ENCODE data around the gene ZC3H4.
"Not testable (repeated sequence)": the region's sequence is repeated elsewhere in the genome, so short reads cannot be mapped to it uniquely, and the experiment has no call there.

The ZC3H4 gene

GRCh38 chr19:47050562-47050961, 63.0 kb downstream of the ZC3H4 start:
- DNase-seq, result not testable (repeated sequence)

GRCh38 chr19:47049307-47049700, 64.3 kb downstream of the ZC3H4 start:
- DNase-seq, result no peak

- DNase-seq, result peak; percentile 36 to 95 (median 77)
These were observed 65.7 kb downstream of the ZC3H4 start for GRCh38 chr19:47047763-47048405.

GRCh38 chr19:47047272-47047762, 66.3 kb downstream of the ZC3H4 start:
- no peak for DNase-seq

- DNase-seq, result no peak
These were observed 67.6 kb downstream of the ZC3H4 start for GRCh38 chr19:47045867-47046470.

- DNase-seq, result no peak
These were observed 68.4 kb downstream of the ZC3H4 start for GRCh38 chr19:47044946-47045866.

- DNase-seq, result no peak
These were observed 72.7 kb downstream of the ZC3H4 start for GRCh38 chr19:47040869-47041268.

GRCh38 chr19:47039239-47039874, 74.2 kb downstream of the ZC3H4 start:
- DNase-seq, result no peak

- no peak for DNase-seq
These were observed 75.8 kb downstream of the ZC3H4 start for GRCh38 chr19:47037766-47038165.

- peak in 8 of 56 donors; percentile 7 to 62 (median 36) for DNase-seq
These were observed 77.4 kb downstream of the ZC3H4 start for GRCh38 chr19:47036097-47036651.

- peak in 54 of 56 donors; percentile 9 to 92 (median 77) for DNase-seq
These were observed 78.2 kb downstream of the ZC3H4 start for GRCh38 chr19:47035127-47036096.

- DNase-seq, result peak in 32 of 56 donors; percentile 1 to 61 (median 14)
These were observed 81.3 kb downstream of the ZC3H4 start for GRCh38 chr19:47032171-47032811.

- DNase-seq, result no peak
These were observed 85.4 kb downstream of the ZC3H4 start for GRCh38 chr19:47028195-47028601.

GRCh38 chr19:47027586-47028088, 85.9 kb downstream of the ZC3H4 start:
- DNase-seq, result no peak

GRCh38 chr19:47026889-47027288, 86.7 kb downstream of the ZC3H4 start:
- DNase-seq, result no peak

- DNase-seq, result no peak
These were observed 87.4 kb downstream of the ZC3H4 start for GRCh38 chr19:47026156-47026555.

GRCh38 chr19:47024502-47024901, 89.1 kb downstream of the ZC3H4 start:
- DNase-seq, result no peak

GRCh38 chr19:47023448-47023794, 90.2 kb downstream of the ZC3H4 start:
- no peak for DNase-seq

All from nucleus accumbens (tissue), 56 donors.